Keratinocyte (primary cell): ENCODE measurements around the gene SMARCA4.

ENCODE experiments used
- EZH2 ChIP-seq: IDR thresholded peaks from one replicate; pipeline ENCODE4 v1.6.1; 2012; ENCODE audit warnings: inconsistent platforms, mild to moderate bottlenecking, low read length, moderate library complexity
- TF ChIP-seq, protein P1 (sequence below), 3 experiments: IDR thresholded peaks in 1 of 3; conservative IDR thresholded peaks in 1 of 3; optimal IDR thresholded peaks in 1 of 3; 2 replicates in 2 of 3; 3 replicates in 1 of 3; pipeline versions ENCODE3 to v1.5.1; 2011; ENCODE audit warnings: low read length in 3 of 3, mild to moderate bottlenecking in 3 of 3, moderate library complexity in 2 of 3, control low read depth in 1 of 3, inconsistent platforms in 1 of 3; ENCODE audit not compliant: insufficient read depth in 2 of 3; ENCODE audit errors: extremely low read depth in 1 of 3

GRCh38 chr19:11023710-11024109 is 62.9 kb downstream of the SMARCA4 start:
- TF ChIP-seq, protein P1, sequence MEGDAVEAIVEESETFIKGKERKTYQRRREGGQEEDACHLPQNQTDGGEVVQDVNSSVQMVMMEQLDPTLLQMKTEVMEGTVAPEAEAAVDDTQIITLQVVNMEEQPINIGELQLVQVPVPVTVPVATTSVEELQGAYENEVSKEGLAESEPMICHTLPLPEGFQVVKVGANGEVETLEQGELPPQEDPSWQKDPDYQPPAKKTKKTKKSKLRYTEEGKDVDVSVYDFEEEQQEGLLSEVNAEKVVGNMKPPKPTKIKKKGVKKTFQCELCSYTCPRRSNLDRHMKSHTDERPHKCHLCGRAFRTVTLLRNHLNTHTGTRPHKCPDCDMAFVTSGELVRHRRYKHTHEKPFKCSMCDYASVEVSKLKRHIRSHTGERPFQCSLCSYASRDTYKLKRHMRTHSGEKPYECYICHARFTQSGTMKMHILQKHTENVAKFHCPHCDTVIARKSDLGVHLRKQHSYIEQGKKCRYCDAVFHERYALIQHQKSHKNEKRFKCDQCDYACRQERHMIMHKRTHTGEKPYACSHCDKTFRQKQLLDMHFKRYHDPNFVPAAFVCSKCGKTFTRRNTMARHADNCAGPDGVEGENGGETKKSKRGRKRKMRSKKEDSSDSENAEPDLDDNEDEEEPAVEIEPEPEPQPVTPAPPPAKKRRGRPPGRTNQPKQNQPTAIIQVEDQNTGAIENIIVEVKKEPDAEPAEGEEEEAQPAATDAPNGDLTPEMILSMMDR (optimal IDR thresholded peaks at IDR 0.05 in 1 of 3, IDR thresholded peaks at IDR 0.05 in 1 of 3, conservative IDR thresholded peaks at IDR 0.05 in 1 of 3; ENCODE audit: extremely low read depth in 1 of 3, insufficient read depth in 2 of 3, low read length in 3 of 3): no peak
- no peak for TF ChIP-seq EZH2
